NCI-H128 (cell line): Measurements from ENCODE around the gene SETDB2.

Experiments
- DNase-seq: peaks from one replicate; lab custom pipeline; 2025; ENCODE audit not compliant: unreplicated experiment; lab: John Stamatoyannopoulos, UW

The SETDB2 gene

DNA sequence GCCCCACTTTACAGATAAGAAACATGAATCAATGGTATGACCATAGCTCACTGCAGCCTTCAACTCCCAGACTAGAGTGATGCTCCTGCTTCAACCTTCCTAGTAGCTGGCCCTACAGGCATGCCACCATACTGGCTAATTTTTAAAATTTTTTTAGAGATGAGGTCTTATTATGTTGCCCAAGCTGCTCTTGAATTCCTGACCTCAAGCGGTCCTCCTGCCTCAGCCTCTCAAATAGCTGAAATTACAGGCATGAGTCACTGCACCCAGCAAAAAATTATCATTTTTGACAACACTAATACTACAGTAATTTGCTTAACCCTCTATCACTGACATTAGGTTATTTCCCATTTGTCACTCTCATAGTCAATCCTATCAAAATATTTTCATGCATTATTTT lies 15.0 kb upstream of the SETDB2 start:
- no peak for DNase-seq

DNA sequence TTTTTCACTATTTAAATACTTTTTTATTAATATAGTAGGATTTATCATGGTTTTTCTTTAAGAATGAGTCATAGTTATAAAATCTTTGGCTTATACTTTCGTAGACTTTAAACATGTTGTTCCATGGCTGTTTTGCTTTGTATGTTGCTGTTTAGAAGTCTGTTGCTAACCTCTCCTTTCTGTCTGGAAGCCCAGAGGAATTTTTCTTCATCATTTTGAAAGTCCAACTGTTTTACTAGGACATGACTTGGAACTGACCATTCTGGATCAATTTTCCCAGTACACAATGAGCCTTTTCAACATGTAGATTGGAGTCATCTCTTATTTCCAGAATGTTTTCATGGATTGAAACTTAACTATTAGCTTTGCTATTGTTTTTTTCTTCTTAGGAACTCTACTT lies 8.1 kb upstream of the SETDB2 start:
- no peak for DNase-seq

GRCh38 chr13:49436890-49437289 lies 7.2 kb upstream of the SETDB2 start:
- no peak for DNase-seq

GRCh38 chr13:49437705-49438104 lies 6.4 kb upstream of the SETDB2 start:
- no peak for DNase-seq

GRCh38 chr13:49439609-49440008 lies 4.5 kb upstream of the SETDB2 start:
- DNase-seq: no peak

- no peak for DNase-seq
These were observed 2.8 kb upstream of the SETDB2 start for GRCh38 chr13:49441312-49441711.

GRCh38 chr13:49441846-49442245 lies 2.2 kb upstream of the SETDB2 start:
- DNase-seq: no peak

- no peak for DNase-seq
These were observed 744 bp upstream of the SETDB2 start for GRCh38 chr13:49443357-49443703.

- no peak for DNase-seq
These were observed 686 bp downstream of the SETDB2 start for GRCh38 chr13:49444524-49445395.

GRCh38 chr13:49446473-49446872 lies 2.4 kb downstream of the SETDB2 start:
- no peak for DNase-seq

DNA sequence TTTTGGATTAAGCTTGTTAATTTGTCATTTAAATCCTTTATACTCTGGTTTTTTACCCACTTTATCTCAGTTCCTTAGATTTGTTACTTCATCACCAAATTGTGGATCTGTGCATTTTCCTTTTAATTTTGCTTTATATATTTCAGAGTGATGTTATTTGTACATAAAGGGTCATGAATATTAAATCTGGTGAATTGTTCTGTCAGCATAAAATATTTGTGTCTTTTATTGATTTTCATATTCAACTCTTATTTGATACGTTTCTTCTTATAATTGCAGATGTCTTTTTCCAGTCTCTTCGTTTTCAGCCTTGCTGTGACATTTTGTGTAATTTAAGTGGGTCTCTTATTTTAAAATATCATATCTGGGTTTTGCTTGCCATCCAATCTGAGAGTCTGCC lies 4.7 kb downstream of the SETDB2 start:
- no peak for DNase-seq

DNA sequence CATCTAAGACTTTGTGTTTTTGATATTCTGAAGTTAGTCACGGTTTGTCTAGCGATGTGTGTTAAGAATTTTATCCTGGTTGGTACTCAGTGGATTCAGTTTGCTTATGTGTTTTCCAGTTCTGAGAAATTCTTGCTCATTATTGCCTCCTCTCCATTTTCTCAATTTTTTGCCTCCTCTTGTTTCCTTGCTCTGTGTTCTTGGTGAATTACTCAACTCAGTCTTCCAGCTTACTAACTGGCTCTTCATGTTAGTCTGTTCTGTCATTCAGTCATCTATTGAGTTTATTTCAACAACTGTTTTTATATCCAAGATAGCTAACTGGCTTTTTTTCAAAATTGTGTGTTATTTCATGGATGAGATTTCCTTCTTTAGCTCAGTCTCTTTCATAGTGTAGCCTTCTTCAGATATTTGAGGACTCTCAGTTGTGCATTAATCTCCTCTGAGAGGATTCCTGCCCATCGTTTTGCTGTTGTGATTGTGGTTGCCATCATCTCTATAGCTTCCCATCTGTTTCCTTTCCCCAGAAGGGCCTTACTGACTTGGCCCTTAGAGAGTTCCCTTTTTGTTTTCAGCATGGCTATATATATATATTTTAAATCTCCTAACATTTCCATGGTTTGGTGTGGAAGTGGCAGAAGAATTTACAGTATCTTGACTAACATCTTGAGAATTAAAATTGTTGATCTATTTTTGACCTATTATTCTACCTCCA lies 6.2 kb downstream of the SETDB2 start:
- no peak for DNase-seq

GRCh38 chr13:49452725-49453457 lies 8.8 kb downstream of the SETDB2 start:
- no peak for DNase-seq

- no peak for DNase-seq
These were observed 9.4 kb downstream of the SETDB2 start for GRCh38 chr13:49453465-49453864.

DNA sequence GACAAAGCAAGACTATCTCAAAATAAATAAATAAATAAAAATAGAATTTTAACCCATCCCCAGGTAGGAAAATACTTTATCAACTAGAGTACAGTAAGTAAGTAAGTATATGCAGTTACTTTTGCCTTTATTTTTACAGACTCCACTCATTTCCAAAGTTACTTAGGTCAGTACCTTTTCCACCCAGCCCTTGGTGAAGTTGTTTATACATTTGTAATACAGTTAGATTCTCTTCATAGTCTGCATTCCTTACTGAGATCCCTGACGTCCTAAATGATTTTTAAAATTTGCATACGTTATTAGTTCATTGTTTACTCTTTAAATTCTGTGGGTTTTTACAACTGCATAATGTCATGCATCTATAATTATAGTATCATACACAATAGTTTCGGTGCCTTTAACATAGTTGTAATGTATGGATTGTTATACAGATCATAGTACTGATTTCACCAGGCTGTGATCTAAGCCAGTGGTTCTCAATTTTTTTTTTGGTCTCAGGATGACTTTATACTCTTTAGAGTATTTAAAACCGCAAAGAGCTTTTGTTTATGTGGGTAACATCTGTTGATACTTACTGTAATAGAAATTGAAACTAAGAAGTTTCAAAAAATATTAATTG lies 10.4 kb downstream of the SETDB2 start:
- no peak for DNase-seq

GRCh38 chr13:49455007-49455398 lies 10.9 kb downstream of the SETDB2 start:
- no peak for DNase-seq

DNA sequence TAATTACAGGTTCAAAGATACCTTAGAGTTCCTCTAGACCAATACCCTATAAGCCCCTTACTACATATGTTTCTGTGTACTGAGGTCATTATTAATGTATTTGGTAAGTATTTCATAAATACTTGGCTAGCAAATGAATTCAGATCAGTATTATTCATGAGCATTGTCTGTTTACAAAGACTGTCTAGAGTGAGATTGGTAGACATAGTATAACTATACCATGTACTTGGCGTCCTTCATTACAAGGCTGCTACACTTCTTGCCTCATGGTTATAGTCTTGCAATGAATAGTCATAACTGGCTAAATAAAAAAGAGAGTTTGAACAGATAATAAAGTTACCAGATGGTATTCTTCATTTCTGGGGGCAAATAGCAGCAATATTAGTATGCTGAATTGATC lies 12.1 kb downstream of the SETDB2 start:
- no peak for DNase-seq

GRCh38 chr13:49457221-49457620 lies 13.1 kb downstream of the SETDB2 start:
- DNase-seq: no peak

DNA sequence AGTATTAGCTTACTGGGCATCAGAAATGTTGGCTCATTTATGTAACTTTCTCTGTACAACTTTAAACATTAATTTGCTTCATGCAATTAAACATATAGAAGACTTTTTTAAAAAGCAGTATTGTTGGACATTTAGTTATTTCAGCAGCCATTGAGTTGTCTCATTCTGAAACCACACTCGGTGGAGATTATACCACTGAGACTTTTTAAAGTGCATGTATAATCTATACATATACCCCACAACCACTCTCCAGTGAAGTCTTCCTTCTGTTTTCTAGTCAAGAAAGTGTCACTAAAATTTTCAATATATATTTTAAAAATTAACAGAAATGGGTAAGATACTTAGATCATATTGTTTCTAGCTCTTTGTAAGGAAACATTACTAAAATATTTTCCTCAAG lies 15.5 kb downstream of the SETDB2 start:
- DNase-seq: no peak

GRCh38 chr13:49464085-49464484 lies 20.0 kb downstream of the SETDB2 start:
- no peak for DNase-seq

GRCh38 chr13:49464621-49465325 lies 20.7 kb downstream of the SETDB2 start:
- no peak for DNase-seq
